ENCODE results near the gene C1orf198.

DNA sequence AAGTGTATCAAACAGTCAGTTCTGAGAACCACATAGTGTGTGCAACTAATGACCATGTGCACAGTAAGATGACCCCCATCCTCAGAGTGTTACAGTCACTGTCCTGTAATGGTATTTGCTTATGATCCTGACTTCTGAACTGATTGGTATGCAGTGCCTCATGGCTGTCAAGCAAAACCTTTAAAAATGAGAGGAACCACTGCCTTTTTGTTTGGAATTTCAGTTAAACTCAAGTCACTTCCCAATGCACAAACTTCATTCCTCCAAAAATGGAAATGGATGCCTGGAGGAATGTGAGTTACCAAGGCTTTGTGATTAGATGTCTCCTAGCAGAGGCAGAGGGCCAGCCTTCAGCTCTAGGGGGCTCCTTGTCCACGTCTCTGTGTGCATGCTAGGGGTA lies 10.5 kb downstream of the C1orf198 start:
- TF ChIP-seq CTCF (conservative IDR thresholded peaks at IDR 0.05; ENCODE audit: low read depth, low read length) (no peak), POLR2A (IDR thresholded peaks at IDR 0.05; ENCODE audit: low read depth, low read length) (no peak), CEBPB (IDR thresholded peaks at IDR 0.05; ENCODE audit: low read depth, low read length) (no peak), SMC3 (IDR thresholded peaks at IDR 0.05; ENCODE audit: low read depth, low read length) (no peak), RCOR1 (IDR thresholded peaks at IDR 0.05; ENCODE audit: insufficient replicate concordance, low read length) (no peak)

Data from IMR-90 (cell line).